Endothelial cell of umbilical vein (primary cell): Measurements from ENCODE around the gene EGR4. TPM values are rescaled to one million over a fixed set of nuclear protein-coding genes. Genes with fewer than 3 reads are reported as not detected.

Source experiments
- BruUV-seq: library from RNA; stranded (reverse); fragments of 400-500 nt; replicated peaks from 2 replicates; lab custom pipeline; 2021; lab: Mats Ljungman, UMichigan
- CTCF ChIA-PET: fragments of 300-600, 350-600 bp; sonication (Branson Sonifier 250); formaldehyde crosslinking; loops from one replicate; lab custom pipeline; 2021; ENCODE audit warnings: antibody characterized with exemption, inconsistent platforms; lab: Charles Lee
- POLR2A ChIA-PET: fragments of 300-600, 350-600 bp; sonication (Branson Sonifier 250); formaldehyde crosslinking; loops from one replicate; lab custom pipeline; 2021; ENCODE audit warnings: antibody characterized with exemption, inconsistent platforms; lab: Charles Lee
- DNase-seq: peaks from one replicate; pipeline ENCODE4 v3.0.0-alpha.2; 2011; ENCODE audit warnings: low read depth, low spot score
- FAIRE-seq: peaks from 2 replicates; lab custom pipeline; 2011; peaks lifted over from hg19 to GRCh38; lab: Jason Lieb, UNC
- H2AFZ ChIP-seq: 2 replicates; pipeline ENCODE4 v1.6.0; 2012; ENCODE audit warnings: low read depth, low read length, control low read depth, inconsistent platforms
- H3K27ac ChIP-seq: 2 replicates; pipeline ENCODE4 v1.5.1; 2011; ENCODE audit warnings: low read depth, mild to moderate bottlenecking, control low read depth, low read length, moderate library complexity; ENCODE audit not compliant: insufficient read depth
- H3K27me3 ChIP-seq, 2 experiments: 2 replicates each; pipeline versions ENCODE4 v1.6.0 to v1.6.1; 2011; ENCODE audit warnings: low read length in 2 of 2, mixed read lengths in 1 of 2; ENCODE audit not compliant: control insufficient read depth in 2 of 2, insufficient read depth in 2 of 2
- H3K36me3 ChIP-seq, 2 experiments: 2 replicates in 1 of 2; 3 replicates in 1 of 2; pipeline ENCODE4 v1.5.1; 2011; ENCODE audit warnings: low read length in 2 of 2, mild to moderate bottlenecking in 1 of 2, moderate library complexity in 1 of 2; ENCODE audit not compliant: control insufficient read depth in 2 of 2, insufficient read depth in 2 of 2; ENCODE audit errors: extremely low read depth in 1 of 2
- H3K4me1 ChIP-seq: 3 replicates; pipeline ENCODE4 v1.5.1; 2011; ENCODE audit warnings: mild to moderate bottlenecking, low read length; ENCODE audit not compliant: control insufficient read depth, insufficient read depth; ENCODE audit errors: extremely low read depth
- H3K4me2 ChIP-seq: 2 replicates; pipeline ENCODE4 v1.6.1; 2011; ENCODE audit warnings: low read length, control low read depth, mixed read lengths; ENCODE audit not compliant: insufficient read depth
- H3K4me3 ChIP-seq, 3 experiments: fragments of 200-600 bp in 1 of 3; sonication (generic), shearing (Covaris generic) in 1 of 3; replicated peaks in 1 of 3; 2 replicates each; pipeline ENCODE4 v1.5.1; 2011 to 2016; ENCODE audit warnings: control low read depth in 3 of 3, low read length in 3 of 3, mild to moderate bottlenecking in 2 of 3, inconsistent platforms in 1 of 3, low read depth in 1 of 3, moderate library complexity in 1 of 3; ENCODE audit not compliant: insufficient read depth in 1 of 3
- H3K79me2 ChIP-seq: 2 replicates; pipeline ENCODE4 v1.6.0; 2012; ENCODE audit warnings: low read length, inconsistent platforms; ENCODE audit not compliant: control insufficient read depth, insufficient read depth
- H3K9ac ChIP-seq: replicated peaks from 2 replicates; pipeline ENCODE3; 2011; ENCODE audit warnings: low read length, control low read depth; ENCODE audit not compliant: insufficient read depth; ENCODE audit errors: extremely low read depth
- H3K9me1 ChIP-seq: replicated peaks from 3 replicates; pipeline ENCODE4 v1.6.0; 2011; ENCODE audit warnings: mild to moderate bottlenecking, low read length; ENCODE audit not compliant: control insufficient read depth, insufficient read depth; ENCODE audit errors: extremely low read depth
- H3K9me3 ChIP-seq: replicated peaks from 2 replicates; pipeline ENCODE4 v1.5.1; 2012; ENCODE audit warnings: low read length, inconsistent platforms; ENCODE audit not compliant: control insufficient read depth, insufficient read depth
- H4K20me1 ChIP-seq: replicated peaks from 2 replicates; pipeline ENCODE3; 2011; ENCODE audit warnings: mild to moderate bottlenecking, low read length; ENCODE audit not compliant: control insufficient read depth, insufficient read depth; ENCODE audit errors: extremely low read depth
- CTCF ChIP-seq, 2 donors: IDR thresholded peaks; 1 replicate in 1 of 2; 2 replicates in 1 of 2; pipeline ENCODE4 v1.5.1; 2011; ENCODE audit warnings: low read length in 2 of 2, mild to moderate bottlenecking in 2 of 2, moderate library complexity in 2 of 2, control low read depth in 1 of 2, inconsistent platforms in 1 of 2, low read depth in 1 of 2; ENCODE audit not compliant: insufficient read depth in 1 of 2; ENCODE audit errors: extremely low read depth in 1 of 2
- EZH2 ChIP-seq: IDR thresholded peaks from 2 replicates; pipeline ENCODE4 v1.6.1; 2012; ENCODE audit warnings: borderline replicate concordance, low read depth, mild to moderate bottlenecking, moderate library complexity, low read length, inconsistent platforms; ENCODE audit not compliant: severe bottlenecking
- FOS ChIP-seq: IDR thresholded peaks from 2 replicates; pipeline ENCODE4 v1.6.1; 2011; ENCODE audit warnings: mild to moderate bottlenecking, low read length, moderate library complexity, borderline replicate concordance; ENCODE audit not compliant: insufficient read depth
- GATA2 ChIP-seq: IDR thresholded peaks from 2 replicates; pipeline ENCODE4 v1.7.0; 2011; ENCODE audit warnings: low read depth, mild to moderate bottlenecking, moderate library complexity, mixed read lengths, low read length; ENCODE audit not compliant: insufficient read length, insufficient read depth
- JUN ChIP-seq: IDR thresholded peaks from 2 replicates; pipeline ENCODE4 v1.6.1; 2011; ENCODE audit warnings: borderline replicate concordance, low read depth; ENCODE audit not compliant: insufficient read length, insufficient read depth
- MAX ChIP-seq: IDR thresholded peaks from 2 replicates; pipeline ENCODE4 v1.6.1; 2011; ENCODE audit not compliant: insufficient read depth, insufficient read length
- MYC ChIP-seq: IDR thresholded peaks from one replicate; pipeline ENCODE4 v1.6.1; 2011; ENCODE audit warnings: mild to moderate bottlenecking, low read depth, low read length
- POLR2A ChIP-seq: IDR thresholded peaks from 2 replicates; pipeline ENCODE4 v1.6.1; 2012; ENCODE audit warnings: low read depth, mild to moderate bottlenecking, control low read depth, low read length
- POLR2AphosphoS5 ChIP-seq: IDR thresholded peaks from 2 replicates; pipeline ENCODE4 v1.6.1; 2012; ENCODE audit warnings: low read depth, mild to moderate bottlenecking, control low read depth, low read length, moderate library complexity; ENCODE audit not compliant: insufficient read depth
- dilution Hi-C: fragments of 300-500 bp; cut with MboI; formaldehyde crosslinking; loops from one replicate; pipeline ENCODE4 v1.15.0; 2019; ENCODE audit warnings: low sequenced_read_pairs; ENCODE audit not compliant: extremely low pct_ligation_motif_present
- intact Hi-C: fragments of 100-400 bp; cut with micrococcal nuclease; formaldehyde crosslinking; loops from one replicate; pipeline ENCODE4 v1.10.0; 2022
- polyA plus RNA-seq, 4 experiments: library from polyadenylated mRNA; depleted of rRNA in 3 of 4; stranded (reverse) in 3 of 4; unstranded in 1 of 4; fragments of >200 nt; gene quantifications; 2 replicates each; pipeline versions ENCODE4 v1.2.1 to v1.2.3, GENCODE V29; 2011 to 2012; ENCODE audit warnings: missing spikeins in 1 of 4
- total RNA-seq: library from RNA; stranded (reverse); gene quantifications from 2 replicates; pipeline ENCODE4 v1.2.3, GENCODE V29; 2021

Gene EGR4
- total and polyA plus RNA-seq, 2 donors (not counting 3 experiments of a cell fraction or from before 2014, with no cell fraction given) = not detected

- no peak overlapping the region for H3K27ac ChIP-seq
- intact Hi-C loops = no loop called here
- H3K9me3 ChIP-seq = no peaks in the 10 kb centered on the region
- H3K9me1 ChIP-seq = no peaks in the 10 kb centered on the region
- no peak overlapping the region for H3K4me3 ChIP-seq
- H3K79me2 ChIP-seq = no peaks in the 10 kb centered on the region
- H3K36me3 ChIP-seq = no peaks in the 10 kb centered on the region
- no peaks in the 10 kb centered on the region for H4K20me1 ChIP-seq
- no peak for FAIRE-seq
- no TSS peak for BruUV-seq
- POLR2A ChIA-PET = no interaction called here
- no peak for DNase-seq
- H3K4me1 ChIP-seq = peaks cover 4% of the 10 kb centered on the region
- no peak overlapping the region for H3K4me2 ChIP-seq
- TF ChIP-seq MAX = no peak
- TF ChIP-seq FOS = no peak
- no peak for TF ChIP-seq EZH2
- no peak for TF ChIP-seq MYC
- H3K27me3 ChIP-seq = peaks cover 20 to 26% of the 10 kb centered on the region in 2 experiments
- no peak overlapping the region for H3K9ac ChIP-seq
- H2AFZ ChIP-seq = no peak overlapping the region
- dilution Hi-C loops = no loop called here
- CTCF ChIA-PET = no interaction called here
These were observed 12.1 kb downstream of the EGR4 start for GRCh38 chr2:73281244-73281643.

GRCh38 chr2:73279852-73280251 lies 13.5 kb downstream of the EGR4 start:
- CTCF ChIA-PET = interaction anchor here (0.9 to 1.0 kb wide), 3 partner anchors 8 to 11 kb away, joined by 3 to 5 read pairs (median 3); no protein-coding TSS in a partner anchor
- H3K4me1 ChIP-seq = peaks cover 4% of the 10 kb centered on the region
- BruUV-seq = no TSS peak
- POLR2A ChIA-PET = no interaction called here
- H3K4me3 ChIP-seq = no peak overlapping the region
- no peak overlapping the region for H3K4me2 ChIP-seq
- no peak overlapping the region for H3K9ac ChIP-seq
- H3K79me2 ChIP-seq = no peaks in the 10 kb centered on the region
- no peaks in the 10 kb centered on the region for H4K20me1 ChIP-seq
- DNase-seq (no peak), FAIRE-seq (no peak)
- TF ChIP-seq EZH2 (no peak), POLR2AphosphoS5 (no peak), POLR2A (no peak), GATA2 (no peak), MYC (no peak), CTCF (IDR thresholded peaks at IDR 0.05; ENCODE audit: extremely low read depth in 1 of 2, insufficient read depth in 1 of 2, low read depth in 1 of 2, low read length in 2 of 2) (no peak), JUN (no peak), FOS (no peak), MAX (no peak)
- H2AFZ ChIP-seq = no peak overlapping the region
- no peaks in the 10 kb centered on the region for H3K9me1 ChIP-seq
- intact Hi-C loops = no loop called here
- dilution Hi-C loops = no loop called here
- H3K27ac ChIP-seq = no peak overlapping the region
- no peaks in the 10 kb centered on the region for H3K9me3 ChIP-seq
- peaks cover 8 to 12% of the 10 kb centered on the region in 2 experiments for H3K27me3 ChIP-seq
- no peaks in the 10 kb centered on the region for H3K36me3 ChIP-seq
